Hematopoietic multipotent progenitor cell treated with erythropoietin and hydrocortisone succinate and interleukin-3 and kit ligand, for 4 days (in vitro differentiated cells): Measurements from ENCODE around the gene MEST.
"Not testable (repeated sequence)": the region's sequence is repeated elsewhere in the genome, so short reads cannot be mapped to it uniquely, and the experiment has no call there.

Experiments
- DNase-seq: peaks from one replicate; pipeline ENCODE4 v3.0.0-alpha.2; 2015

The MEST gene

DNA sequence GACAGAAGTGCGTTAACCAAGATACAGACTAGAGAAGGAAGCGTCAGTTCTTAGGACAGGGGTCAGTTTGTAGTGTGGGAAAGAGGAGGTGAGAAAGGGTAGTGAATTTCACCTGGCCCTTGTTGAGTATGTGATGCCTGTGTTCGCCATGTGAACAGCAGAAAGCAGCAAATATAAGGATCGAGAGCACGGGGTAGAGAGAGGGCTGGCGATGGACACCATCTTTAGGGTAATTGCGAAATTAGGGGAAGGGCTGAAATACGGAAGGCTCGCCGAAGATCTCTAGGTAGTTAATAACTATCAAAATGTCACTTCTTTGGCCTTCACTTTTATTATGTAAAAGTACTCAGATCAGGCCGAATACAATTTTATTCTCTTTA, 6.2 kb upstream of the MEST start:
- no peak for DNase-seq

DNA sequence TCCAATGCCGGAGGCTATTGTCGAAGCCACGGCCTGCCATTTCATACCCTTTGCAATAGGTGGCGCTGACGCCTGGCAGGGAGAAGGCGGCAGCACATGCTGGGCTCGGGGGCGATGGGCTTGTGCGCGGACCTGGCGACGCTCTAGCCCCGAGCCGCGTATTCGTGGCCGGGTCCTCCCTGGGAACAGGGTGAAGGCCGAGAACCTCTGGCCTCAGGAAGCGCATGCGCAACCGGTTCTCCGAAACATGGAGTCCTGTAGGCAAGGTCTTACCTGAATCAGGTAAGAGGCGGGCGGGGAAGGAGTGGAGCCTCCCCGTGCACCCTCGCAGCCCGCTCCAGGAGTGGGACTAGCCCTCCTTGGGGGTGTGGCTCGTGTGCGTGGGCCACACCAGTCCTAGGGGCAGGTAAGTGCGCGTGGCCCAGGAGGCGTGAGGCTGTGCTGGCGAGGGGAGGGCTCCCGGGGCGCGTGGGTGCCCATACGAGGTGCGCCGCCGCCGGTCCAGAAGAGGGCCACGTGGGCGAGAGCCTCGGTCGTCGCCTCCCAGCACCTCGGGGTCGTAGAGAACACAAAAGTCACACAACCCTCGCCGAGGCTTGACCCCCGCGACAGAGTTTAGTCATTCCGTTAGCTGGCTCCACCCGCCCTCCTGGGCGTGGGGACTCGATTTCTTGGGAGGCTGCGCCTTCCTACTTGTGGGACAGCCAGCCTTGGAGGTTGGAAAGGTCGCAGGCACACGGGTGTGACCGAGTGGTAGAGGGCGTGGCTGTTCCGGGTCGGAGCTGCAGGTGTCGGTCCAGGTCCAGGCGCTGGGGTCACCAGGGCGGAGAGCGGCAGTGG, 5.6 kb upstream of the MEST start:
- DNase-seq, result peak; percentile 93

DNA sequence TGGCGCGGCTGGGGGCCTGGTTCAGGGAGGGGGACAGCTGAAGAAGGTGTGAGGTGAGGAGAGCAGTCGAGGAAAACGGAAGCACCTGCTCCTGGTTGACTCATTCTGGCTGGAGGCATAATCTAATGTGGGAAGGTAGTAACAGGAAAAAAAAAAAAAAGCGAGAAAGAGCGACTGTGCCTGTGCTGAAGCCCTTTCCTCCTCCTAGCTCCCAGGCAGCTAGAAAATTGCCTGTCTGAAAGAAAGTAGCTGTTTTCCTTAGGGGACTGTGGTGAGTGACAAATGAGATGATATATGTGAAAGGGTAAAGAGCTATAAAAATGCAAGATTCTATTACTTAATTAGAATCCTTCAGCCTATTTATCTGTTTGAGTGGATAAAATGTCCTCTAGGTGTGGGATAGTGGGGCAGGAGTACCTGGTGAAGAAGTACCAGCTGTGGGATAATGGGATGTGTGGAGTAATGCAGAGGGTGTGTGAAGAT, 4.9 kb upstream of the MEST start:
- peak; percentile 45 for DNase-seq

DNA sequence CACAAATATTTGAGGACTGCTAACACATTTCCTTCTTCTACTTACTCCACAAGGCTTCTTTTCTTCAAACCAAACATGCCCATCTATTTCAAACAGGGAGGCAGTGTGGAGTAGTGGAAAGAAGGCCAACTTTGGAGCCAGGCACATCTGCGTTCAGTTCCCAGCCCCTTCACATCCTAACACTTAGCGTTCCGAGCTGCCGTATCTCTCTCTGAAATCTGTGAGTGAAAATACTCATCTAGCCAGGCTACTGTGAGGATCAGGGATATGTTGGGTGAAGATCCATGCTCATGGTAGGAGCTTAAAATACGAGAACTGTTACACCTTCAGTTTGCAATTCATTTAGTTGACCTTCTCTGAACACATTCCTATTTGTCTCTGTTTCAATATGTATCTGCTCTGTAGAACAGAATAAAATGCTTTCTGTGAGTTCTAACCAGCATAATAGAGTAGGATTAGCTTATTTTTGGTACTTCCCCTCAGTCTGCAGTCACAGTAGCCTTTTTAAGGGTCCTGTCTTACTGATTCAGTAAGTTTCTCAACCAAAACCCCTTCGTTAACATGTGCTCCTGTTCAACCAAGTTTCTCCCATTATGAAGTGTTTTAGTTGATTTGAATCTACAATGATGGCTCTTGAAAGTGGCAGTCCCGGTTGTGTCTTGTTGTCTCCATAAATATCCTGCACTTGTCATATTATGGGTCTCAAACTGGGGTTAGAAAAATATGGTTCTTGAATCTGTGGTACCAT, 3.3 kb upstream of the MEST start:
- no peak for DNase-seq

DNA sequence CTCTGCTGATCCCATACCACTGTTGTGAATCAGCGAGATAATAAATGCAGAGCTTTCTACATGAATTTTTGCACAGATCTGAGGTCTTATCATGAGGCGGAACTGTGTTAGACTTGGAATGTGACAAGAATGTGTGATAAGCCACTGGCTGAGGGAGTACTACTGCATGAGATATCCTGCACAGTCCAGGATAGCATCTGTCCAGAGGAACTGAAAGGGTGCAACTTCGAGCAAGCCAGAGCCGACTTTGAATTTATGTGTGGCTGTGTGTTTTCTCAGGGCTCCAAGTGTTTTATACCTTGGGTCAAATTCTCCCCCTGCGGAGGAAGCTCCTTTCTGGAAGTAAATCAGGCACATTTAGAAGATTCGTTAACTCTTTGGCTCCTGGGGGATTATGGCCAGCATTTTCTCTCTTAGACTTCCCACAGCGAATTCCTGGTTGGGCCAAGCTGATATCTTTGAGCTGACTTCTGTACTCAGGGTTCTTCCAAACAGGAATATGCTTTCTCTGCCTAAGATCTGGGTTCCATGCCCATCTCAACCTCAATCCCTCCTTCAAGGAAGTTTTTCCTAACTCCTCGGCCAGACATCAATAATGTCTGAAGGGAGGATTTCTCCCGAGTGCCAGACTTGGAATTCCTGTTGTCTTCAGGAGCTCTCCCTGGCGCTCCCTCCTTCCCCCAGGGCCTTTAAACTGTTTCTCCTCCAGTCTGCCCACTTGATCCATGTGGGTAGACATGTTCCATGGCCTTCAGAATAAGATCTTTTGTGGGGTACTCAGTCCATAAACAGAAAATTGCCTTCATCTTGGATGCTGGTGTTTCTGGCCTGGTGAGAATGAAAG, 2.5 kb upstream of the MEST start:
- peak; percentile 21 for DNase-seq

DNA sequence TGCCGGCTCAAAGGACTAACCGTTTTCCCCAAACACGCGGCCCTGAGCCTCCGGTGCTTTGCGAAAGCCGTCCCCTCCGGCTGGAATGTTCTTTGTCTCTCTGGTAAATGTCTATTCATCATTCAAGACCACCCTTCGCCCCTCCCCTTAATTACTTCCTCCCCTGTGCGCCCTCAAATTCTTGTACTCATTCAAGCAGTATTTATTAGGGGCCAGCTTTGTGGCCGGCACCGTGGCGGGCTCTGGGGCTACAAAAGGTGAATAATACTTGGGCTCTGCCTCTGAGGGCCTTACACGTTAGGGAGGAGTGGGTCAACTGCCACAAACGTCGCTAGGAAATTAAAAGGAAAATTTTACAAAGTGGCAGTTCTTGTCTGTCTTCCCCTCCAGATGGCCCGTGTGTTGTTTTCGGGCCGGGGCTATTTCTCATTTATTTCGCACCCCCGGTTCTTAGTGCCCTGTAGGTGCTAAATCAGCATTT, 1.5 kb upstream of the MEST start:
- DNase-seq, result peak; percentile 44

DNA sequence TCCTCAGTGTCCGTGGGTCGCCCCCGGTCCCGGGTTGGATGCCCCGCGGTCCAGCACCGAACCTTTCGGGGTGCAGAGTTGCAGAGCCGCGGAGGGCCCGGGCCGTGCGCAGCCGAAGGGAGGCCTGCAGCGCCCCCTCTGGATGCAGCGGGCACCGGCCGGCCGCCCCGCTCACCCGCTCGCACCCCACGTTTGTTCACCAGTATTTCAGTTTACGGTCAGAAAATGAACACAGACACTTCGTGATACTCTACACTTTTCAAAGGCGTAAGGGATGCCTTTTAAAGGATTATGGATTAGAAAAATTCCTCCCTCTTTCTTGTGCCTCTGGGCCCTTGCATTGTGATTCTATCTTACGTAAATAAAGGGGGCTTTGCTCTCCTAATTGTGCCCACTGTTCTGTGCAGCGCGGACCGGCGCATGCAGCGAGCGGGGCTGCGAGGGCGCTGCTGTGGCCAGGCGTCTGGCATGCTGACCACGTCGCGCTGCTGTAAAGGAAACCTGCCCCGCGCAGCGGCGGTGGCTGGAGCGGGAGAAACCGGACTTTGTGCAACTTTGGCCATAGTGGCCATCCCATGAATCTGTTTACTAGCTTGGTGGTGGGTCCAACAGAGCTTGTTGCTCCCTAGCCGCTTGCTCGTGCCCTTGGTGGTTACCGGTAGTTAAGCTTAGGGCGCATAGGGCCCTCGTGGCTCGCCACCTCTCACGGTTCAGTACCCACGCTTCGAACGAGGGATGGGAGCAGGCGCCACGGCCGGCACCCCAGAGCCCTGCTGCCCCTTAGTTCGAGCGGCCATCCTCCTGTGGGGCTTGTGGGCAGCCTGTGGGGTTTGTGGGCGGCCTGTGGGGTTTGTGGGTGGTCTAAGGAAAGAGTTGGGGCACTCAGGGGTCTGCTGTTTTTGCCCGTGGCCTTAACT, 739 bp upstream of the MEST start:
- peak; percentile 78 for DNase-seq

DNA sequence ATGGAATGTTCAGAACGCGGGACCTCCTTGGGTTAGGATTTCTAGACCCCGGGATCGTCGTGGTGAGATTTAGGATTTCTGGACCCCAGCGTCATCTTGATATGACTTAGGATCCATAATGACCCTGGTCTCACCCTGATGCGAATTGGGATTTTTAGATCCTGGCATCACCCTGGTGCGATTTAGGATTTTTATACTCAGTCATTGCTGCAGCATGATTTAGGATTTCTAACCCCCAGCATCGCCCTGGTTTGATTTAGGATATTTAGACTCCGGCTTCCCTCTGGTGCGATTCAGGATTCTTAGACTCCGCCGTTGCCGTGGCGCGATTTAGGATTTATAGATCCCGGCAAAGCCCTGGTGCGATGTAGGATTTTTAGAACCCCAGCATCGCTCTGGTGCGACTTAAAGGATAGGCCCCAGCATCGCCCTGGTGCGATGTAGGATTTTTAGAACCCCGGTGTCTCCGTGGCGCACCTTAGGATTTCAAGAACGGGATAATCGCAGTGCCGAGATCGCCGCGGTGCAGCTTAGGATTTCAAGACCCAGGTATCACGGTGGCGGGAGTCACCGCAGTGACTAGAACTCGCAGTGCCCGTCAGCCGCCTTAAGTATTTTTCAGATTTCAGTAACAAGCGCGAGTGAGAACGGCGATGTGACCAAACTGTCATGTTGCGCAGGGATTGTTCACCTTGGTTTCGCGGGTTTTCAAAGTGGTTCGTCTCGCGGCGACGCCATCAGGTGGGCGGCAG, 814 bp downstream of the MEST start:
- DNase-seq, result no peak

DNA sequence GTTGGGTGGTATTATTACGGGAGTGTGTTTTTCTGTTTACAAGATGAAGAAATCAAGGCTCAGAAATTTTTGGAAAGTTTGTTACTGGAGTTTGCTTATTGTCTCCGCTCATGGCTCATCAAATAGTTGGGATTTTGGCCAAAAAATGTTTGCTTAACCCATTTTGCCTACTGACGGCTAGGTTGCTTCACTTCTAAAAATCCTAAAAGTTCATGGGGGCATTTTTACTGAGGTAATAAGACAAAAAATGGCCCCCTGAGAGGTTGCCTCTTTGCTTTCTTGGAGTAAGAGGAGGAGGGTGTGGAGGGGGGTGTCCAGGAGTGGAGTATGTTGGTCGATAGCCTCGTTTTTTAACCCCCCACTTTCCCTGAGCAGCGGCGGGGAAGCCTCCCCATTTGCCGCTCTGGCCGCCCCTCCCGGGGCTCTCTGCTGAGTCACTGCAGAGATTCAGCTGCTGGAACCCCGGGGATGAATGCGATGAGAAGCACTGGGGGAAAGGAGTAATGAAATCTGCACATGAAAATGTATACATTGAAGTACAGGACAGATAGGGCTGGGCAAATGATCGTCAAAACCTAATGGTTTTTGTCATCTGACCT, 1.5 kb downstream of the MEST start:
- peak; percentile 43 for DNase-seq

DNA sequence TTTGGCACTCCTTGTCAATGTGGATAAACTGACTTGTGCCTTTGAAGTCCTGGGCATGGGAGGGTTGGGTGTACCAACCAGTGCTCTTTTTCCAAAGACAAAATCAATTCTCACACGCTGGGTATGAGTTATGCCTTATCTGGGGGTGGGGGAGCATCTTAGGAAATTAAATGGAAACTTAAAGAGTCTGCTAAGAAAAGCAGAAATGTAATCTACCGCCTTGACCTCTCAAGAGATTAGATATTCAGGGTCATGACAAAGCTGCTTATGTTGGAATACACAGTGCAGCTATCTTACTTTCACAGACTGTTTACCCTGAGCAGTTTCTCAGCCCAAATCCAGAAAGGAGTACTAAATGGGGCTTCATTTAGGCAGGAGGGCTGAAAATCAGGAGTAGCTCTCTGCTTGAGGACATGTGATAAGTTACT, 2.6 kb downstream of the MEST start:
- peak; percentile 67 for DNase-seq

DNA sequence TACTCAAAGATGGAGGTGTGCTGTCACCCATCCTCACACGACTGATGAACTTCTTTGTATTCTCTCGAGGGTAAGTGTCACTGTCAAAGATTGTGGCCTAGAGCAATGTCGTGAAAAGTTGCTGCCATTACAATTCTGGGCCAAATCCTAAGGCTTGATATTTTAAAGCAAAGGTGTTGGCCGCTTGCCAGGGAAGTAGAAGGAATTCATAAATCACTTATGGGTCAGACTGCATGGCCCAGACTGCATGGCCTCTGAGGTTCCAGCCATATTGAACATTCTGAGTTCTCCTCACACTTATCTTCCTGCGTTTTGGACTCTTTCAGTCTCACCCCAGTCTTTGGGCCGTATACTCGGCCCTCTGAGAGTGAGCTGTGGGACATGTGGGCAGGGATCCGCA, 8.6 kb downstream of the MEST start:
- DNase-seq, result no peak

DNA sequence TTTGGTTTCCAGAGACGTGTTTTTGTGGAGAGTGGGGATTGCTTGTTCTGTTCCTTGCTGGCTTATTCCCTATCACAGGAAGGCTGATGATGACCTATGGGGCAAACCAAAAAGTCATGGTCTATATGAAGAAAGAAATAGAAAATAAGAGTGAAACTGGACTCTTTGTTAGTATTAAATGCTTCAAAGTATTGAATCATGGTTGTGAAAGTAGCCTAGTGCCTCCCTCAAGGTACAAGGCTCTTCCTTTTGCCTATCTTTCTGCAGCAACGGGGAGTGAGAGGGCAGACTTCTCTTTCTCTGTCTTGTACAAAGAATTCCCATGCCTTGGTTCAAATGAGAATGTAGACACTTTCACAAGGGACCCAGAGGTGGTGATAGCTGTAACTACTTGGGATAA, 9.0 kb downstream of the MEST start:
- DNase-seq, result no peak

DNA sequence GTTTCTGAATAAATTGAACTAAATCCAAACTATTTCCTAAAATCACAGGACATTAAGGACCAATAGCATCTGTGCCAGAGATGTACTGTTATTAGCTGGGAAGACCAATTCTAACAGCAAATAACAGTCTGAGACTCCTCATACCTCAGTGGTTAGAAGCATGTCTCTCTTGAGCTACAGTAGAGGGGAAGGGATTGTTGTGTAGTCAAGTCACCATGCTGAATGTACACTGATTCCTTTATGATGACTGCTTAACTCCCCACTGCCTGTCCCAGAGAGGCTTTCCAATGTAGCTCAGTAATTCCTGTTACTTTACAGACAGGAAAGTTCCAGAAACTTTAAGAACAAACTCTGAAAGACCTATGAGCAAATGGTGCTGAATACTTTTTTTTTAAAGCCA, 13.9 kb downstream of the MEST start:
- no peak for DNase-seq

DNA sequence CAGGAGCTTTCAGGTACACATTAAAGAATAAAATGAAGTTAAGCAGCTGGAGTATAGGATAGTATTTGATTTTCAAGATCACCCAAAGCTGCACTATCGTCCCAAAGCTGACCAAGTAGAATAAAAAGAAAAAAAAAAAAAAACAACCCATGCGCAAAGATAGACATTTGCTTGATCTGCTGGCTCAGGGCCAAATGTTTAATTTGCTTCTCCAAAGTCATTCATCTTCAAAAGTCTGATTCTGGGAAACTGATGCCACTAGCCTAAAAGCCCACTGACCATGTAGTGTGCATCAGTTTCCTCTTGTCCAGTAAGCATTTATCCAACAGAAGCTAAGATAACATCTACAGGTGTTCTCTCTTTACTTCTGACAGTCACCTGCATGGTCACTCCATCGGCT, 14.5 kb downstream of the MEST start:
- no peak for DNase-seq

DNA sequence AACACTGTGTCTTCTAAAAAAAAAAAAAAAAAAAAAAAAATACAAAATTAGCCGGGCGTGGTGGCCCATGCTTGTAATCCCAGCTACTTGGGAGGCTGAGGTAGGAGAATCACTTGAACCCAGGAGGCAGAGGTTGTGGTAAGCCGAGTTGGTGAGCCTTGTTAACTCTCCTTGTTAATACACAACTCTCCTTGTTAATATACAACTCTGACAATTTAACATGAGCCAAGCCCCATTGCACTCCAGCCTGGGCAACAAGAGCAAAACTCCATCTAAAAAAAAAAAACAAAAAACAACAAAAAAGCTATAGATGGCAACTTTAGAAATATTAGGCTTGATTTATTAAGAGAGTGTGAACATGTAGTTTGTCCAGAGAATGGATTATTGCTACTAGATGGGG, 20.2 kb downstream of the MEST start:
- DNase-seq, result not testable (repeated sequence)

DNA sequence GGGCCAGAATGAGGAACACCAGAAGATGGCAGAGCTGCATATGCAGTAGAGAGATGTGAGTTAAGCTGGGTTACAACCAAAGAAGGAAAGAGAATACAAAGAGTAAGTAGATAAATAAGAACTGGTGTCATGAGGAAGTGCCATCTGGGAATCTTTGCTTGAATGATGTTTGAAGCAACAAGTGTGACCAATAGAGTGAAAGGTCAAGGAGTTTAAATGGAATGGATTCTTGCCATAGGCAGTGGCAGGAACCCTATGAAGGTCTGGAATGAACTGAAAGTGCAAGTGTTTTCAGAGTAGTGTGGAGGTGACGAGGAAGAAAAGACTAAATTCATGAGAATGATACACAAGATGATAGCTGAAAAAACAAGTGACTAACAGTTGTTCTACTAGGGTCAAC, 21.6 kb downstream of the MEST start:
- no peak for DNase-seq

DNA sequence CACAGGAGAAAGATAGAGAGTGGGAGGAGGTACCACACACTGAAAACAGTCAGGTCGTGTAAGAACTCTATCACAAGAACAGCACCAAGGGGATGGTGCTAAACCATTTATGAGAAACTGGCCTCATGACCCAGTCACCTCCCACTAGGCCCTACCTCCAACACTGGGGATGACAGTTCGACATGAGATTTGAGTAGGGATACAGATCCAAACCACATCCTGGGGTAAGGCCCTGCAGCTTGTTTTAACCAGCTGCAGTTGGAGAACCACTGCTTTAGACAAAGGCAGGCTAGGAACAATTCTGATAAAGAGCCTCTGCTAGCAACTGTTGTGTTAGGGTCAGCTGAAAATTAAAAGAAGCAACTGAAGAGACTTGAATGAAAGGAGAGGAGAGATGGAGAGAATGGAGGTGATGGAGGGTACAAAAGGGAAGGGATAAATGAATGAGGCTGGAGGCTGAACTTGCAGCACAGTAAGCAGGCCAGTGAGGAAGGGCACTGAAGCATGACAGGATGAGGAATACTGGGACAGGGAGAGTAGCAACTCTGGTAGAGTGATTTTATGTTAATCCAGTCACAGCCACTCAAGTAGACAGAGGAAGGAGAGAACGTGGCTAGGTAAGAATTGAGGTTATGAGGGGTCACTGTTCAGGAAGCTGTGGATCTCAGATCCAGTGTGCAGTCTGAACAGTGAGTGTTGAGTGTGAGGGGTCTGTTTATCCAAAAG, 23.6 kb downstream of the MEST start:
- DNase-seq, result peak; percentile 11

DNA sequence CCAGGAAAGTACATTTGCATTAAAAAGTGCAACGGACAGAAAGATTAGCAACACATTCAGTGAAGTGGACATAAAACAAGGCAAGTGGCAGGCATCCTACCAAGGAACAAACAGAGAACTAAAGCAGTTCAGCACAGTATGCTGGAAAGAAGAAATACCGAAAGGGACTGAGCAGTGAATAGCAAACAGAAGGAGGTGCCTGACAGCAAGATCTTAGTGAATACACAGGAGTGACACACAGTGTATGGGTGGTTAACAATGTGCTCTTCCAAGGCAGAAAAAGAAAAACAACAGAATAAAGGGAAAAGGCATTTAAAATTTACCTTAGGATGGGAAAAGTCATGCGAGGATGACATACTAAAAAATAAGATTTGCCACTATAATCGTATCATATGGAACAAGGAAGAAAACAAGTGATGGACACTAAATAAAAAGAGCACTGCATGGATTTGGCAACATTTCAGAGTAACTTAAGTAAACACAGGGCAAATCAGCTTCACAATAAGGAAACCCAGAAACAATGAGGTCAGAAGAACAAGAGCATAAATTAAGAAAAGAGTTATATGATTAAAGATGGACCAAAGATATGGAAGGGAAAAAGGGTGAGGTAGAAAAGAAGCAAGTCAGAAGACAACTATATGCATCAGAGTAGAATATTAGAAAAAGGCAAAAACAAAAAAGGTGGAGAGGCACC, 29.5 kb downstream of the MEST start:
- no peak for DNase-seq

DNA sequence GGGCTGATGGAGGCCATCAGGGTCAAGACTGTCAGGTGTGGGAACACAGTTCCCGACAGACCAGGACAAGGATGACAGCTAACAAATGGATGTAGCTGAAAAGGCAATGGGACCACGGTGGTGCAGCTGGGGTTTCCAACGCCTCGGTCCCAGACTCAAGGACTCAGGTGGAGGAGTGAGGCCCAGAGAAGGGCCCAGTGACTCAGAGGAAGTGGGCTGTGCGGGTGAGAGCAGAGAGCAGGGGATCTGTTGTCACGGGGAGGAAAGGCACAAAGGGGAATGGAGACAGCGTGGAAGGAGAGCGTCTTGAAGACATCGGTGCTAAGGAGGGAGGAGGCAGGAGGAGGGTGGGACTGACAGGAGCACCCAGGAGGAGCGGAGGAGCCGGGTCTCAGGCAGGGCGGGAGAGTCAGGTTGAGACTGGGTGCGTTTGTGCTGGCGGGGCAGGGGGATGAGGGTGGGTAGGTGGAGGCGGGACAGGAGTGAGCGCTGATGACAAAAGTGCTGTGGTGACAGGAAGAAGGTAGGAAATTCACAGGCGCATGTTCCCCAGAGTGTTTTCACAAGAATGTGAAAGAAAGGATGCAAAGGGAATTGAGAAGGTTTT, 31.7 kb downstream of the MEST start:
- not testable (repeated sequence) for DNase-seq
